ENCODE data around the gene MAST2. TPM values are rescaled to one million over a fixed set of nuclear protein-coding genes. Genes with fewer than 3 reads are reported as not detected.

Gene MAST2
- total RNA-seq, 1 donor from 2014 or later, result 22.0 TPM

DNA sequence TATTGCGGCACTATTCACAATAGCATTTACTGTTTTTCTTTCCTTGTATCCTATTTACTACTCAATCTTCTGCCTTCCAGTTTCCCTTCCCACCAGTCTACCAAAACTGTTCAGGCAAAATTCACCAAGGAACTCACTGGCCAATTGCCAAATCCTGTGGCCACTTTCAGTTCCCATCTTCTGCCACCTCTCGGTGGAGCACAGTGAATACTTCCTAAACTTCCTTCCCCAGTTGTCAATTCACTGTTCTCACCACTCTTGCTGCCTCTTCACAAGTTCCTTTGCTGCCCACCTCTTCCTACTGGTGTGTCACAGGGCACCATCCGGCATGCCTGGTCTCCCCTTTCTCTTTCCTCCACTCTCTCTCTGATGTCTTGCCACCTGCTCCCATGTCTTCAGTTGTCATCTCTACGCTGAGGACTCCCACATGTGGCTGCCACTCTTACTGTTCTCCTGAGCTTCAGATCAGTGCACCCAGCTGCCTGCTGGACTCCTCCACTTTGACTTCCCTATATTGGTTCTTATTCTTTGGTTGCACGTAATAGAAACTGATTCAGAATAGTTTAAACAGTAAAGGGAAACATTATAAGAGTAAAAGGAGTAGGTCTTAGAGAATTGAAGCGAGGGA lies 214.6 kb downstream of the MAST2 start:
- Histone ChIP-seq H3K27ac (no peak overlapping the region), H3K4me3 (no peak overlapping the region), H3K4me1 (no peaks in the 10 kb centered on the region), H3K9me3 (no peaks in the 10 kb centered on the region), H3K36me3 (peaks cover 6% of the 10 kb centered on the region), H3K27me3 (no peaks in the 10 kb centered on the region)
- DNase-seq (no peak), ATAC-seq (peak; percentile 85)
- TF ChIP-seq, protein P1, sequence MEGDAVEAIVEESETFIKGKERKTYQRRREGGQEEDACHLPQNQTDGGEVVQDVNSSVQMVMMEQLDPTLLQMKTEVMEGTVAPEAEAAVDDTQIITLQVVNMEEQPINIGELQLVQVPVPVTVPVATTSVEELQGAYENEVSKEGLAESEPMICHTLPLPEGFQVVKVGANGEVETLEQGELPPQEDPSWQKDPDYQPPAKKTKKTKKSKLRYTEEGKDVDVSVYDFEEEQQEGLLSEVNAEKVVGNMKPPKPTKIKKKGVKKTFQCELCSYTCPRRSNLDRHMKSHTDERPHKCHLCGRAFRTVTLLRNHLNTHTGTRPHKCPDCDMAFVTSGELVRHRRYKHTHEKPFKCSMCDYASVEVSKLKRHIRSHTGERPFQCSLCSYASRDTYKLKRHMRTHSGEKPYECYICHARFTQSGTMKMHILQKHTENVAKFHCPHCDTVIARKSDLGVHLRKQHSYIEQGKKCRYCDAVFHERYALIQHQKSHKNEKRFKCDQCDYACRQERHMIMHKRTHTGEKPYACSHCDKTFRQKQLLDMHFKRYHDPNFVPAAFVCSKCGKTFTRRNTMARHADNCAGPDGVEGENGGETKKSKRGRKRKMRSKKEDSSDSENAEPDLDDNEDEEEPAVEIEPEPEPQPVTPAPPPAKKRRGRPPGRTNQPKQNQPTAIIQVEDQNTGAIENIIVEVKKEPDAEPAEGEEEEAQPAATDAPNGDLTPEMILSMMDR (IDR thresholded peaks at IDR 0.05), result peak; percentile 12
- intact Hi-C loops (cut with DNase I), result no loop called here

DNA sequence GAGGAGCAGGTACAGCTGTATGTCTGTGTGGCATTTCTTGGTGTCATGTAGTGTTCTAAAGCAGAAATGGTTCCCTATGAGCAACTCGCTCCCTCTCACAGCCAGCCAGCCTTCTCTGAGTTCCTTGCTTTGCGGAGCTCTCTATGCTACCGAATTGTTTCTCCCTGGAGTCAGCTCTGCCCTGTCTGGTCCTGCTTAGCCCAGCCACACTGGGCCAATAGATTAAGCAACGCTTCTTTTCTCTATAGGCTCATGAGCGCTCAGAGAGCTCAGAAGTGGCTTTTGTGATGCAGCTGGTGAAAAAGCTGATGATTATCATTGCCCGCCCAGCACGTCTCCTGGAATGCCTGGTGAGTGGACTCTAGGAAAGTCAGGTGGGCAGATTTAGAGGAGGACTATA lies 215.9 kb downstream of the MAST2 start:
- Histone ChIP-seq H3K9me3 (no peaks in the 10 kb centered on the region), H3K4me3 (no peak overlapping the region), H3K27me3 (no peaks in the 10 kb centered on the region), H3K36me3 (peaks cover 6% of the 10 kb centered on the region), H3K27ac (no peak overlapping the region), H3K4me1 (no peaks in the 10 kb centered on the region)
- DNase-seq (peak; percentile 8), ATAC-seq (no peak)
- intact Hi-C loops (cut with DNase I), result no loop called here
- TF ChIP-seq, protein P1 (IDR thresholded peaks at IDR 0.05), result no peak

DNA sequence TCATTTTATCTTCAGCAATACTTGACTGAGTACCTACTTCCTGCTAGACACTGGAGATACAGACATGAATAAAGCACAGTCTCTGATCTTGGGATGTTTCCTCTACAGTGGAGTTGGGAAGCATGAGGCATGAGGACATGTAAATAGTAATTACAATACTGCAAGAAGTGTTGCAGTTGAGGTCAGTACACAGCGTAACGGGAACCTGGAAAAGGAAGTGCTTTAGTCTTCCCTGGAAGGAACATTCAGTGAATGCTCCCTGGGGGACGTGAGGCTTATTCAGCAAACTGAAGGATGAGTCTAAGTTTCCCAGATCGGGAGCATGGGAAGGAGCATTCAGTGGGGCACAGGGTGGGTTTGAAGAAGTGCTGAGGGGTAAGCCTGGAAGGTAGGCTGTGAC lies 216.6 kb downstream of the MAST2 start:
- ATAC-seq (peak; percentile 56), DNase-seq (peak; percentile 8)
- intact Hi-C loops (cut with DNase I), result no loop called here
- no peaks in the 10 kb centered on the region for H3K9me3 ChIP-seq
- H3K27ac ChIP-seq, result no peak overlapping the region
- no peaks in the 10 kb centered on the region for H3K4me1 ChIP-seq
- no peak overlapping the region for H3K4me3 ChIP-seq
- peaks cover 6% of the 10 kb centered on the region for H3K36me3 ChIP-seq
- TF ChIP-seq, protein P1 (IDR thresholded peaks at IDR 0.05), result no peak
- no peaks in the 10 kb centered on the region for H3K27me3 ChIP-seq

DNA sequence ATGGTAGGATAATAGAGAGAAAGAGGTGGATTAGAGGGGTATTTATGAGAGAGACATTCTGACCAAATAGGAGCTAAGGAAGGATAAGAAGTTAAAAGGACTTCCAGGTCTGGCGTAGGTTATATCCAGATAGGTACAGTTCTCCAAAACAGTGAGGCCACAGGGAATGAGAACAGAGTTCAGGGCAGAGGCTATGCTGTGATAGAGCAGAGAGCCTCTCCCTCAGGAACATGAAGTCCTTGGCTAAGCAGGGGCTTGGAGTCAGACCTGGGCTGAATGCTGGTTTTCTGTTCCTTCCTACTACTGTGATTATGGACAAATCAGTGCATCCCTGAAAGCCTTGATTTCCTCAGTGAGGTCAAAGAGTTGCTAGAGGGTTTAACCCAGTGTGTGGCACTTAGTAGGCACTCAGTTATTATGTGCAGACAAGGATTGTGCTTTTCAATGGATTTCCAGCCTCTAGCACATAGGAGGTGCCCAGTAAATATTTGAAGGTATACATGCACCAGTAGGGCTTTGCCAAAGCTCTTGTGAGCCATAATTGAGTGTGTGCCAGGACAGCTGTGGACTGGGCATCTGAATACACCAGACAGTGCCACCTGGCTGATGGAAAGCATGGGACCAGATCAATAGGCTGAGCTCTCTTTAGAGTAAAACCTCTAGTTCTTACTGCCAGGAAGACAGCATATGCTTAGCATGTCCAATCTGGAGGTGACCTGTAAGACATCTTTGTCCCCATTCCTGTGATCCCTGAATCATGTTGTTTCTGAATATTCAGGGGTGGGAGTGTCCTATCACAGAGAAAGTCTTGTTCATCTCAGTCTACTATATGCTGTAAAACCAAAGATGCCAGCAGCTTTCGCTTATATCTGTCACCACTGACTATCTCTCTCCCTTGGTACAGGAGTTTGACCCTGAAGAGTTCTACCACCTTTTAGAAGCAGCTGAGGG lies 217.9 kb downstream of the MAST2 start:
- Histone ChIP-seq H3K36me3 (peaks cover 6% of the 10 kb centered on the region), H3K9me3 (no peaks in the 10 kb centered on the region), H3K27me3 (no peaks in the 10 kb centered on the region), H3K27ac (no peak overlapping the region), H3K4me3 (no peak overlapping the region), H3K4me1 (no peaks in the 10 kb centered on the region)
- ATAC-seq, result no peak
- DNase-seq, result peak; percentile 9
- intact Hi-C loops (cut with DNase I), result no loop called here
- TF ChIP-seq, protein P1 (IDR thresholded peaks at IDR 0.05), result no peak

DNA sequence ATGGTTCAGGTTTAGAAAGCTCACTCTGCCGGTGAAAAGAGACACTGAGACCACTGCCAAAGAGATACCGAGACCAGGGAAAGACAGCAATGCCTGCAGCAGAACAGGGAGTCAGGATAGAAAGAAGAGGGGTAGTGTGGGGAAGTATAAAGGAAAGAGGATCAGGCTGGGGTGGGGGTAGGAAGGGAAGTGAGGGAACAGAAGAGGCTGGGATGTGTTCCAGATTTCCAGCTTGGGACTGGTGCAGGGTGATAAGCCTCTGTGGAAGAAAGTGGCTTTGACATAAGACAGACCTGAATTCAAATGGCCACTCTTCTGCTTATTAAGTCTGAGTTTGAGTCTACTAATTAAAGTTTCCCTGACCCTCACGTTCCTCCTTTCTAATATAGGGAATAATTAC lies 223.1 kb downstream of the MAST2 start:
- H3K36me3 ChIP-seq, result peaks cover 10% of the 10 kb centered on the region
- TF ChIP-seq, protein P1 (IDR thresholded peaks at IDR 0.05), result no peak
- intact Hi-C loops (cut with DNase I), result no loop called here
- DNase-seq (peak; percentile 16), ATAC-seq (no peak)
- no peak overlapping the region for H3K27ac ChIP-seq
- H3K27me3 ChIP-seq, result no peaks in the 10 kb centered on the region
- H3K4me3 ChIP-seq, result no peak overlapping the region
- H3K4me1 ChIP-seq, result no peaks in the 10 kb centered on the region
- no peaks in the 10 kb centered on the region for H3K9me3 ChIP-seq
